Mammary microvascular endothelial cell (primary cell): ENCODE data around the gene FOXD4L3. TPM values are rescaled to one million over a fixed set of nuclear protein-coding genes. Genes with fewer than 3 reads are reported as not detected.

Experiments
- total RNA-seq: library from RNA; depleted of rRNA; stranded (reverse); fragments of >200 nt; gene quantifications from 2 replicates; pipeline ENCODE4 v1.2.3, GENCODE V29; 2015

FOXD4L3 gene
- total RNA-seq: not detected in 2 replicates

GRCh38 chr9:68302567-68302966, at the start of gene FOXD4L3:
Gene FOXD4L3 (plus strand): TSS chr9:68302867. CDS start chr9:68302952, 85 bp downstream.

Other genes with a start within 250 kb of the FOXD4L3 start
- 13.1 and 14.3 TPM in 2 replicates for gene ZNG1C, start 60.9 kb upstream of the FOXD4L3 start, total RNA-seq
- gene PGM5, start 53.7 kb downstream of the FOXD4L3 start, total RNA-seq: 5.5 and 6.0 TPM in 2 replicates
- not detected in 2 replicates for gene TMEM252, start 238.0 kb downstream of the FOXD4L3 start, total RNA-seq